Stimulated activated naive CD8-positive, alpha-beta T cell treated with anti-CD3 and anti-CD28 coated beads, Interleukin-15, Interleukin-2, amounts not matched to agents 100 U/mL and 50 U/mL, for 24 hours (primary cell): ENCODE measurements around the gene FTSJ3.

Experiments
- ATAC-seq: fragments of 150-1000 bp; cut with Tn5 transposase; one replicate; pipeline ENCODE4 v1.10.0; 2021
- DNase-seq: peaks from one replicate; pipeline ENCODE4 v3.0.0; 2021

Gene FTSJ3

DNA sequence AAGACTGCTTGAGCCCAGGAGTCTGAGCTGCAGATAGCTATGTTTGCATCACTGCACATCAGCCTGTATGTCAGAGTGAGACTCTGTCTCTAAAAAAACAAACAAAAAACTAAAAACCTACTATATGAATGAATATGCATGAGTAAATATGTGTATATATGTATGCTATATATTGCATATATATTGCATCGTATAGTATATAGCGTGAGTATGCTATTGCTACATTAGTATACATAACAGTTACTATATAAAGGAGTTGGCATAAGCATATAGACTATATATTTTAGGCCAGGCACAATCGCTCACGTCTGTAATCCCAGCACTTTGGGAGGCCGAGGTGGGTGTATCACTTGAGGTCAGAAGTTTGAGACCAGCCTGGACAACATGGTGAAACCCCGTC is 37.4 kb downstream of the FTSJ3 start:
- no peak for ATAC-seq

DNA sequence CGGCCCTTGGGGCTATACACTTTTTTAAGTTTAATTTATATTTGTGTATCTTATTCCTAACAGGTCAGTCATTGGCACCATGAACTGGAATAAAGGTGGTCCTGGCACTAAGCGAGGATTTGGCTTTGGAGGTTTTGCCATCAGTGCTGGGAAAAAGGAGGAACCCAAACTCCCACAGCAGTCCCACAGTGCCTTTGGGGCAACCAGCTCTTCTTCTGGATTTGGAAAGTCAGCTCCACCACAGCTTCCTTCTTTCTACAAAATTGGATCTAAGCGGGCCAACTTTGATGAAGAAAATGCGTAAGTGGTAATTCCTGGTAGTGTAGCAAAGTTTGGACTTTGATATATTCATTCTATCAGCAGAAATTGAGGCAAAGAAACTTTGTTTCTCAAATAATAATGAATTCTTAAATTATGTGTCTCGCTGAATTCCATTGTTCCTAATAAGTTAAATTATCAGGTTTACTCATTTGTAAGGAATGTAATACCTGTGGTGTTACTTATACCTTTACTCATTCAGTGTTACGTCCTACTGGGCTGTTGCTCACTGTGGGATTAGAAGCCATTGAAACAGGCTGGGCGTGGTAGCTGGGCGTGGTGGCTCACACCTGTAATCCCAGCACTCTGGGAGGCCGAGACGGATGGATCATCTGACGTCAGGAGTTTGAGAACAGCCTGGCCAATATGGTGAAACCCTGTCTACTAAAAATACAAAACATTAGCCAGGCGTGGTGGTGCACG is 40.3 kb downstream of the FTSJ3 start:
- ATAC-seq (no peak), DNase-seq (no peak)

More for the DNA sequence above, 37.4 kb downstream of the FTSJ3 start:
- DNase-seq: no peak

DNA sequence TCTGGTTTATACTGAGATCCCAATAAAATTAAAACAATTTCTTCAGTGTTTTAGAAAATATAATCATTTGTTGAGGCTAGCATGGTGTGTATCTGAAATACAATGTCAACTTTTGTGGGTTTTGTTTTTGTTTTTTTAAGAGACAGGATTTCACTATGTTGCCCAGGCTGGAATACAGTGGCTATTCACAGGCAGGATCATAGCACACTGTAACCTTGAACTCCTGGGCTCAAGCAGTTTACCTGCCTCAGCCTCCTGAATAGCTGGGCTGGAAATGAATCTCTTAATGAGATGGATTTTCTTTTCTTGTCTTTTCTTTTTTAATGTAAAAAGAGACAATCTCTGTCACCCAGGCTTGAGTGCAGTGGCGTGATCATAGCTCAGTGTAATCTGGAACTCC is 41.3 kb downstream of the FTSJ3 start:
- ATAC-seq (no peak), DNase-seq (no peak)

DNA sequence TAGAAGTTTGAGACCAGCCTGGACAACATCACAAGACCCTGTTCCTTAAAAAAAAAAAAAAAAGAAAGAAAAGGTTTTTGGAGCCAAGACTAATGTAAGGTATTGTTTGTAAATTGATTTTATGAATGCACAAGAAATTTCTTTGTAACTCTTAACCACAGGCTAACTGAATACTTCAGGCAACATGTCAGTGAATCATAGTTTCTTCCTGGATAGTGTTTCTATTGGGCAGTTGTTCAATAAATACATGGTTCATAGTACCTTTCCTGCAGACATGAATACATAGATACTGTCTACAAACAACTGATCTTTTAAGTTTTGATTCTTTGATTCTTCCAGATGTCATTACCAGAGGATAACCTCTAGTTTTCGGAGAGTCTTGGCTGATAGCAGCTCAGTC is 41.9 kb downstream of the FTSJ3 start:
- no peak for DNase-seq
- no peak for ATAC-seq

DNA sequence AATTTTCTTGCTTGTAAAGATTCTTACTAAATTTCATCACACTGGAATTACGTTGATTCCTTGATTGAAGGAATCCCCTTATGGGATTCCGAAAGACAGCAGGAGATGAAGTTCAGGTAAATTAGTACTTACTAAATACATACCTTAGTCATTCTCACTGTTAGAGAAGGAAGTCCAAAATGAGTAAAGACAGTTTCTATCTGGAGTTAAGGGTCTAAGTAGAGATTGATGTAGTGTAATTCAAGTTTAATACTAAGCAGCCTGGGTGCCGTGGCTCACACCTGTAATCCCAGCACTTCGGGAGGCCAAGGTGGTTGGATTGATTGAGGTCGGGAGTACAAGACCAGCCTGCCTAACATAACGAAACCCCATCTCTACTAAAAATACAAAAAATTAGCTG is 43.9 kb downstream of the FTSJ3 start:
- DNase-seq: no peak
- no peak for ATAC-seq

GRCh38 chr17:63780928-63781327 is 46.5 kb downstream of the FTSJ3 start:
- no peak for ATAC-seq
- DNase-seq: no peak

DNA sequence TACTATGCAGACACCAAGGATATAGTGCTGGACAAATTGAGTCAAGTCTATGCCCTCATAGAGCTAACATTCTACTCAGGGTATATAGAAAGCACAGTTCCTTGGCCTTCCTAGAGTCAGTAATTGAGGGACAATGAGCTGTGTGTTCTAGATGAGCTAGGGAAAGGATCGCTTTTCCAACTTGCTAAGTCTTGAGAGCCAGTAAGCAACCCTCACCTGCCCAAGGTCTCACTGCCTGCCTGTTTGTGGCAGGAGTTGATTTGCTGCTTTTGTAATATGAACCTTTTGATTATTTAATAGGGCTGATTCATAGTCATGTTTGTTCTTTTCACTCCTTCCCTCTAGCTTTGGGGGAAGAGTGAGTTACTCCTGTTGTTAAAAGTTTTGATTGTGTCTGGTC is 47.0 kb downstream of the FTSJ3 start:
- ATAC-seq: no peak

DNA sequence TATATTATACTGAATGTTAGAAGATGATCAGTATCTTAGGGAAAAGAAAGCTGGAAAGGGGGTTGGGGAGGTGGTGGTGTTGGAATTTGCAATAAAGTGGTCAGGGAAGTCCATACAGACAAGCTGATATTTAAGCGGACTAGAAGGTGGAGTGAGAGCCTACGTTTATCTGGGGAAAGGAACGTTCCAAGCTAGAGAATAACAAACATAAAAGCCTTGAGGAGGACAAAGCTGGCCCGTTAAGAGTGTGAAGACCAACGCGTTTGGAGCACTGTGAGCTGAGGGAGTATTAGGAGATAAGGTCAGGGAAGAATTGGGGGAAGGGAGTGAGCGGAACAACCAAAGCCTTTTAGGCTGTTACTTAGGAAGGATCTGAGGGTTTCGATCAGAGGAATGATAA is 52.0 kb downstream of the FTSJ3 start:
- ATAC-seq (no peak), DNase-seq (no peak)

More for the DNA sequence above, 47.0 kb downstream of the FTSJ3 start:
- DNase-seq: no peak

DNA sequence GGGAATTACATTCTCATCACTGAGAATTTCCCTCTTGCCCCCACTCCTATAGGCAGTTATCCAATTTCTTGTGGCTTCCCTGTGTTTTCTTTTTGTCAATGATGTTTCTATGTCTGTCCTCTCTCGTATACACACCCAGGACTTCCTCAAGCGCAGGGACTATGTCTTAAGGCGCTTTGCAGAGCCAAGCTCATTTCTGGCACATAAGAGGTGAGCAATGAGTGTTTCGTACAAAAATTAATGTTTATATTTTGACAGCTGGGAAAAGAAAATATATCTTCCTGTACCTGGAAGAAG is 52.5 kb downstream of the FTSJ3 start:
- no peak for DNase-seq
- no peak for ATAC-seq

DNA sequence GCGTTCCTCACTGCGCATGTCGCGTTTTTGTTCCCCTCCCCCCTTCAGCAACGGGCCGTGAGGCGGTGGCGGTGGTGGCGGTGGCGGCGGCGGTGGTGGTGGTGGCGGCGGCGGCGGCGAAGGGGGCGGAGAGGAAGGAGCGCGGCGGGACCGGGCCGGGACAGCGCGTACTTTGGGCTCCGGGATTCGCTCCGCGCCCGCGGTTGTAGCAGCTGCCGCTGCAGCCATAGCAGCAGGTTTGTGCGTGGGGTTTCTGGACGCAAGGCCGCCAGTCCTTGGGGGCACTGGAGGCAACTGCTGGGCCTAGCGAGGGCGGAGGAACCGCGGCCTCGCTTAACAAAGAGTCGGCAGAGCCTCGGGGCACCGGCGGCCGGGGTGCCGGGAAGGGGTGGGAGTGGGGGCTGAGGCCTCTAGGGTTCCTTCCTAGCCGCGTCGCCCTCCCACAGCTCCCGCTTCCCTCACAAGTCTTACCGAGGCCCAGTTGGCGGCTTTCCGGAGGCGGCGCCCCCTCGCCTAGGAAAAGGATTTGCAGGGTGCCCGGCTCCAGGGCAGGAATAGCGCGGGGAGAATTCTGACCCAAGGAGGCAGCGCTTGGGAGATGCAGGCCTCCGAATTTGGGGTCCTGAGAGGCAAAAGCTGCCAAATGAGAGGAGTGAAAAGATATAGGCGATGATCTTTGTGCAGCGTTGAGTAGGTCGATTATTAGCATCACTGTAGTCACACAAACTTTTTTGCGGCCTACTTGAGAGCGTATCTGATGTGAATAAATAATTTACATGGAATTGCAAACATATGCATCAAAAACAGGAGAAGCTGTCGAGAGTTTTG is 53.1 kb downstream of the FTSJ3 start, which contains the start of gene DDX42:
Gene DDX42 (plus strand): TSS at position 30 of the 828 bp plus-strand sequence. CDS start 12,880 bp downstream, outside the sequence.
- ATAC-seq: peak; percentile 5
- DNase-seq: peak; percentile 92

- ATAC-seq (peak; percentile 89), DNase-seq (peak; percentile 97)
Observed at GRCh38 chr17:63773272-63774140, 54.0 kb downstream of the FTSJ3 start, which contains the start of gene CCDC47. CCDC47 (minus strand) TSS chr17:63773597; CDS start chr17:63766175, 7,422 bp downstream.

GRCh38 chr17:63772801-63773271 is 54.6 kb downstream of the FTSJ3 start:
- DNase-seq: no peak
- no peak for ATAC-seq
